Placental epithelial cell (primary cell): ENCODE results near the gene ZNF253. TPM values are rescaled to one million over a fixed set of nuclear protein-coding genes. Genes with fewer than 3 reads are reported as not detected.

ENCODE experiments used
- total RNA-seq: library from RNA; depleted of rRNA; stranded (reverse); fragments of >200 nt; gene quantifications from 2 replicates; pipeline ENCODE4 v1.2.3, GENCODE V29; 2012

The ZNF253 gene
- total RNA-seq = 5.9 and 9.8 TPM in 2 replicates

GRCh38 chr19:19865750-19866610 is at the start of gene ZNF253:
Gene ZNF253 (plus strand): TSS chr19:19865882. CDS start chr19:19865997, 115 bp downstream.

DNA sequence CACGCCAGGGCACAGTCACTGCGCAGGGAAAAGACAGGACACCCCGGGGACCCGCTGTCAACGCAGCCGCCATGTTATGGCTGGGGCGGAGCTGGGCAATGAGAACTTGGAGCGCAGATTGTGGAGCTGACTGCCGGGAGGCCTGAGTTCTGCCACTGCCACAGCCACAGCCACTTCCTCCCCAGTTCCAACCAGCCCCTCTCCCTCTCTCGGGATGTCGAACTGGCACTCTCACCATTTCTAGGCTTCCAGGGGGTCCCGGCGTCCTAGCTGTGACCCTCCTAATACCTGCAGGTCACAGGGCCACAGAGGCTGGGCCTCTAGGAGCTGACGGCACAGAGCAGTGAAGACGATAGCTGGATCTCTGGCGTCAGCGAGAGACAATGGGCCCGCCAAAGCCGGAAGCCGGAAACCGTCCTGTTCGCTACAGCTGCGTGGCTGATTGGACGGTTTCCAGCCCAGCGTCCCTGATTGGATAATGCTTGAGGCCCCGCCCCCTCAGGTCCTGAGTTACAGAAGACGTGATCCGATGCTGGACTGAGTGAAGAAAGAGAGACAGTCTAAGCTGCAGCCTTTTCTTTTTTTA is 44.2 kb upstream of the ZNF253 start, which contains the start of gene ZNF506:
TSS of gene ZNF506 (minus strand) at position 385 of the 586 bp plus-strand sequence. CDS start at position 238, 147 bp downstream.

GRCh38 chr19:19900729-19901444 is 35.2 kb downstream of the ZNF253 start, which contains the start of gene ZNF93:
Gene ZNF93 (plus strand): TSS chr19:19900946. CDS start chr19:19901089, 143 bp downstream.

Other genes with a start within 250 kb of the ZNF253 start
- 2.0 and 5.5 TPM in 2 replicates for gene PBX4, start 247.2 kb upstream of the ZNF253 start, total RNA-seq
- gene LPAR2, start 237.7 kb upstream of the ZNF253 start, total RNA-seq = 21.4 and 23.2 TPM in 2 replicates
- gene GMIP, start 222.2 kb upstream of the ZNF253 start, total RNA-seq = 9.0 and 10.5 TPM in 2 replicates
- gene ATP13A1, start 202.2 kb upstream of the ZNF253 start, total RNA-seq = 42.4 and 106 TPM in 2 replicates
- gene ZNF101, start 197.0 kb upstream of the ZNF253 start, total RNA-seq = 4.7 and 4.8 TPM in 2 replicates
- 3.7 and 6.3 TPM in 2 replicates for gene ZNF14, start 132.8 kb upstream of the ZNF253 start, total RNA-seq
- gene ZNF506, start 44.1 kb upstream of the ZNF253 start, total RNA-seq = 22.4 and 23.3 TPM in 2 replicates
- 8.4 and 8.6 TPM in 2 replicates for gene ZNF93, start 35.1 kb downstream of the ZNF253 start, total RNA-seq
- gene ZNF682, start 173.6 kb downstream of the ZNF253 start, total RNA-seq = 2.3 and 3.1 TPM in 2 replicates
- 1.4 and 3.5 TPM in 2 replicates for gene ZNF90, start 212.1 kb downstream of the ZNF253 start, total RNA-seq